HepG2 (cell line): ENCODE data around the gene BRMS1. TPM values are rescaled to one million over a fixed set of nuclear protein-coding genes. Genes with fewer than 3 reads are reported as not detected.

Experiments
- GABPB1 ChIP-seq: IDR thresholded peaks from 2 replicates; pipeline ENCODE4 v1.6.1; 2016; ENCODE audit warnings: mild to moderate bottlenecking, missing genetic modification reagents, moderate library complexity, missing compliant biosample characterization
- MYNN ChIP-seq: sonication (generic); formaldehyde crosslinking; IDR thresholded peaks from 2 replicates; pipeline ENCODE4 v1.4.0; 2020; ENCODE audit warnings: mild to moderate bottlenecking, low read depth, missing genetic modification reagents
- SMC3 ChIP-seq: IDR thresholded peaks from 2 replicates; pipeline ENCODE4 v1.6.1; 2011; ENCODE audit warnings: low read length, improper control_type of control experiment
- ZNF235 ChIP-seq: sonication (generic); formaldehyde crosslinking; IDR thresholded peaks from 2 replicates; pipeline ENCODE4 v1.8.1; 2023; ENCODE audit warnings: mild to moderate bottlenecking, missing genetic modification reagents, borderline replicate concordance
- polyA plus RNA-seq, 8 experiments: library from polyadenylated mRNA; depleted of rRNA in 3 of 8; stranded (reverse) in 7 of 8; unstranded in 1 of 8; fragments of >200 nt; fragmentation: Illumina TruSeq in 4 of 8; extraction: Trizol in 4 of 8; gene quantifications; 2 replicates each; pipeline versions ENCODE4 v1.2.1 to v1.2.3, GENCODE V29; 2011 to 2016; ENCODE audit warnings: low read depth in 4 of 8, missing spikeins in 1 of 8, mixed read lengths in 1 of 8; ENCODE audit not compliant: insufficient read depth in 1 of 8
- total RNA-seq, 5 experiments: library from RNA; depleted of rRNA; stranded (reverse); fragments of >200 nt; fragmentation: Illumina TruSeq; extraction: Trizol; gene quantifications; 2 replicates each; pipeline ENCODE4 v1.2.3, GENCODE V29; 2016; ENCODE audit warnings: low read depth in 1 of 5
- TF ChIP-seq, protein P1 (sequence below): sonication (generic); formaldehyde crosslinking; IDR thresholded peaks from 2 replicates; pipeline ENCODE4 v1.4.0; 2020; ENCODE audit warnings: missing genetic modification reagents
- TF ChIP-seq, protein P2 (sequence below): sonication (generic); formaldehyde crosslinking; IDR thresholded peaks from 2 replicates; pipeline ENCODE4 v1.5.0; 2020; ENCODE audit warnings: mild to moderate bottlenecking, missing genetic modification reagents, borderline replicate concordance
- TF ChIP-seq, protein P3 (sequence below): IDR thresholded peaks from 2 replicates; pipeline ENCODE4 v1.6.1; 2012; ENCODE audit warnings: low read length, improper control_type of control experiment
- TF ChIP-seq, protein P4 (sequence below): sonication (generic); formaldehyde crosslinking; IDR thresholded peaks from 2 replicates; pipeline ENCODE4 v1.4.0; 2020; ENCODE audit warnings: mild to moderate bottlenecking, missing genetic modification reagents
- TF ChIP-seq, protein P5 (sequence below): sonication (generic); formaldehyde crosslinking; IDR thresholded peaks from 2 replicates; pipeline ENCODE4 v1.5.0; 2020; ENCODE audit warnings: missing genetic modification reagents

Gene BRMS1
- total and polyA plus RNA-seq, 2 of the 13 experiments (the other 11 are each of a cell fraction or from before 2014, with no cell fraction given), result 15.8 to 55.7 TPM

- TF ChIP-seq MYNN (no peak), ZNF235 (CRISPR knock-in tag) (no peak), GABPB1 (peak; percentile 96), SMC3 (no peak; the same call in 1 of the 2 replicates)
- TF ChIP-seq, protein P1, sequence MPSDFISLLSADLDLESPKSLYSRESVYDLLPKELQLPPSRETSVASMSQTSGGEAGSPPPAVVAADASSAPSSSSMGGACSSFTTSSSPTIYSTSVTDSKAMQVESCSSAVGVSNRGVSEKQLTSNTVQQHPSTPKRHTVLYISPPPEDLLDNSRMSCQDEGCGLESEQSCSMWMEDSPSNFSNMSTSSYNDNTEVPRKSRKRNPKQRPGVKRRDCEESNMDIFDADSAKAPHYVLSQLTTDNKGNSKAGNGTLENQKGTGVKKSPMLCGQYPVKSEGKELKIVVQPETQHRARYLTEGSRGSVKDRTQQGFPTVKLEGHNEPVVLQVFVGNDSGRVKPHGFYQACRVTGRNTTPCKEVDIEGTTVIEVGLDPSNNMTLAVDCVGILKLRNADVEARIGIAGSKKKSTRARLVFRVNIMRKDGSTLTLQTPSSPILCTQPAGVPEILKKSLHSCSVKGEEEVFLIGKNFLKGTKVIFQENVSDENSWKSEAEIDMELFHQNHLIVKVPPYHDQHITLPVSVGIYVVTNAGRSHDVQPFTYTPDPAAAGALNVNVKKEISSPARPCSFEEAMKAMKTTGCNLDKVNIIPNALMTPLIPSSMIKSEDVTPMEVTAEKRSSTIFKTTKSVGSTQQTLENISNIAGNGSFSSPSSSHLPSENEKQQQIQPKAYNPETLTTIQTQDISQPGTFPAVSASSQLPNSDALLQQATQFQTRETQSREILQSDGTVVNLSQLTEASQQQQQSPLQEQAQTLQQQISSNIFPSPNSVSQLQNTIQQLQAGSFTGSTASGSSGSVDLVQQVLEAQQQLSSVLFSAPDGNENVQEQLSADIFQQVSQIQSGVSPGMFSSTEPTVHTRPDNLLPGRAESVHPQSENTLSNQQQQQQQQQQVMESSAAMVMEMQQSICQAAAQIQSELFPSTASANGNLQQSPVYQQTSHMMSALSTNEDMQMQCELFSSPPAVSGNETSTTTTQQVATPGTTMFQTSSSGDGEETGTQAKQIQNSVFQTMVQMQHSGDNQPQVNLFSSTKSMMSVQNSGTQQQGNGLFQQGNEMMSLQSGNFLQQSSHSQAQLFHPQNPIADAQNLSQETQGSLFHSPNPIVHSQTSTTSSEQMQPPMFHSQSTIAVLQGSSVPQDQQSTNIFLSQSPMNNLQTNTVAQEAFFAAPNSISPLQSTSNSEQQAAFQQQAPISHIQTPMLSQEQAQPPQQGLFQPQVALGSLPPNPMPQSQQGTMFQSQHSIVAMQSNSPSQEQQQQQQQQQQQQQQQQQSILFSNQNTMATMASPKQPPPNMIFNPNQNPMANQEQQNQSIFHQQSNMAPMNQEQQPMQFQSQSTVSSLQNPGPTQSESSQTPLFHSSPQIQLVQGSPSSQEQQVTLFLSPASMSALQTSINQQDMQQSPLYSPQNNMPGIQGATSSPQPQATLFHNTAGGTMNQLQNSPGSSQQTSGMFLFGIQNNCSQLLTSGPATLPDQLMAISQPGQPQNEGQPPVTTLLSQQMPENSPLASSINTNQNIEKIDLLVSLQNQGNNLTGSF (CRISPR knock-in tag), result no peak
- TF ChIP-seq, protein P2, sequence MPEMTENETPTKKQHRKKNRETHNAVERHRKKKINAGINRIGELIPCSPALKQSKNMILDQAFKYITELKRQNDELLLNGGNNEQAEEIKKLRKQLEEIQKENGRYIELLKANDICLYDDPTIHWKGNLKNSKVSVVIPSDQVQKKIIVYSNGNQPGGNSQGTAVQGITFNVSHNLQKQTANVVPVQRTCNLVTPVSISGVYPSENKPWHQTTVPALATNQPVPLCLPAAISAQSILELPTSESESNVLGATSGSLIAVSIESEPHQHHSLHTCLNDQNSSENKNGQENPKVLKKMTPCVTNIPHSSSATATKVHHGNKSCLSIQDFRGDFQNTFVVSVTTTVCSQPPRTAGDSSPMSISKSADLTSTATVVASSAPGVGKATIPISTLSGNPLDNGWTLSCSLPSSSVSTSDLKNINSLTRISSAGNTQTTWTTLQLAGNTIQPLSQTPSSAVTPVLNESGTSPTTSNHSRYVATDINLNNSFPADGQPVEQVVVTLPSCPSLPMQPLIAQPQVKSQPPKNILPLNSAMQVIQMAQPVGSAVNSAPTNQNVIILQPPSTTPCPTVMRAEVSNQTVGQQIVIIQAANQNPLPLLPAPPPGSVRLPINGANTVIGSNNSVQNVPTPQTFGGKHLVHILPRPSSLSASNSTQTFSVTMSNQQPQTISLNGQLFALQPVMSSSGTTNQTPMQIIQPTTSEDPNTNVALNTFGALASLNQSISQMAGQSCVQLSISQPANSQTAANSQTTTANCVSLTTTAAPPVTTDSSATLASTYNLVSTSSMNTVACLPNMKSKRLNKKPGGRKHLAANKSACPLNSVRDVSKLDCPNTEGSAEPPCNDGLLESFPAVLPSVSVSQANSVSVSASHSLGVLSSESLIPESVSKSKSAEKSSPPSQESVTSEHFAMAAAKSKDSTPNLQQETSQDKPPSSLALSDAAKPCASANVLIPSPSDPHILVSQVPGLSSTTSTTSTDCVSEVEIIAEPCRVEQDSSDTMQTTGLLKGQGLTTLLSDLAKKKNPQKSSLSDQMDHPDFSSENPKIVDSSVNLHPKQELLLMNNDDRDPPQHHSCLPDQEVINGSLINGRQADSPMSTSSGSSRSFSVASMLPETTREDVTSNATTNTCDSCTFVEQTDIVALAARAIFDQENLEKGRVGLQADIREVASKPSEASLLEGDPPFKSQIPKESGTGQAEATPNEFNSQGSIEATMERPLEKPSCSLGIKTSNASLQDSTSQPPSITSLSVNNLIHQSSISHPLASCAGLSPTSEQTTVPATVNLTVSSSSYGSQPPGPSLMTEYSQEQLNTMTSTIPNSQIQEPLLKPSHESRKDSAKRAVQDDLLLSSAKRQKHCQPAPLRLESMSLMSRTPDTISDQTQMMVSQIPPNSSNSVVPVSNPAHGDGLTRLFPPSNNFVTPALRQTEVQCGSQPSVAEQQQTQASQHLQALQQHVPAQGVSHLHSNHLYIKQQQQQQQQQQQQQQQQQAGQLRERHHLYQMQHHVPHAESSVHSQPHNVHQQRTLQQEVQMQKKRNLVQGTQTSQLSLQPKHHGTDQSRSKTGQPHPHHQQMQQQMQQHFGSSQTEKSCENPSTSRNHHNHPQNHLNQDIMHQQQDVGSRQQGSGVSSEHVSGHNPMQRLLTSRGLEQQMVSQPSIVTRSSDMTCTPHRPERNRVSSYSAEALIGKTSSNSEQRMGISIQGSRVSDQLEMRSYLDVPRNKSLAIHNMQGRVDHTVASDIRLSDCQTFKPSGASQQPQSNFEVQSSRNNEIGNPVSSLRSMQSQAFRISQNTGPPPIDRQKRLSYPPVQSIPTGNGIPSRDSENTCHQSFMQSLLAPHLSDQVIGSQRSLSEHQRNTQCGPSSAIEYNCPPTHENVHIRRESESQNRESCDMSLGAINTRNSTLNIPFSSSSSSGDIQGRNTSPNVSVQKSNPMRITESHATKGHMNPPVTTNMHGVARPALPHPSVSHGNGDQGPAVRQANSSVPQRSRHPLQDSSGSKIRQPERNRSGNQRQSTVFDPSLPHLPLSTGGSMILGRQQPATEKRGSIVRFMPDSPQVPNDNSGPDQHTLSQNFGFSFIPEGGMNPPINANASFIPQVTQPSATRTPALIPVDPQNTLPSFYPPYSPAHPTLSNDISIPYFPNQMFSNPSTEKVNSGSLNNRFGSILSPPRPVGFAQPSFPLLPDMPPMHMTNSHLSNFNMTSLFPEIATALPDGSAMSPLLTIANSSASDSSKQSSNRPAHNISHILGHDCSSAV (CRISPR knock-in tag), result no peak
- TF ChIP-seq, protein P3, sequence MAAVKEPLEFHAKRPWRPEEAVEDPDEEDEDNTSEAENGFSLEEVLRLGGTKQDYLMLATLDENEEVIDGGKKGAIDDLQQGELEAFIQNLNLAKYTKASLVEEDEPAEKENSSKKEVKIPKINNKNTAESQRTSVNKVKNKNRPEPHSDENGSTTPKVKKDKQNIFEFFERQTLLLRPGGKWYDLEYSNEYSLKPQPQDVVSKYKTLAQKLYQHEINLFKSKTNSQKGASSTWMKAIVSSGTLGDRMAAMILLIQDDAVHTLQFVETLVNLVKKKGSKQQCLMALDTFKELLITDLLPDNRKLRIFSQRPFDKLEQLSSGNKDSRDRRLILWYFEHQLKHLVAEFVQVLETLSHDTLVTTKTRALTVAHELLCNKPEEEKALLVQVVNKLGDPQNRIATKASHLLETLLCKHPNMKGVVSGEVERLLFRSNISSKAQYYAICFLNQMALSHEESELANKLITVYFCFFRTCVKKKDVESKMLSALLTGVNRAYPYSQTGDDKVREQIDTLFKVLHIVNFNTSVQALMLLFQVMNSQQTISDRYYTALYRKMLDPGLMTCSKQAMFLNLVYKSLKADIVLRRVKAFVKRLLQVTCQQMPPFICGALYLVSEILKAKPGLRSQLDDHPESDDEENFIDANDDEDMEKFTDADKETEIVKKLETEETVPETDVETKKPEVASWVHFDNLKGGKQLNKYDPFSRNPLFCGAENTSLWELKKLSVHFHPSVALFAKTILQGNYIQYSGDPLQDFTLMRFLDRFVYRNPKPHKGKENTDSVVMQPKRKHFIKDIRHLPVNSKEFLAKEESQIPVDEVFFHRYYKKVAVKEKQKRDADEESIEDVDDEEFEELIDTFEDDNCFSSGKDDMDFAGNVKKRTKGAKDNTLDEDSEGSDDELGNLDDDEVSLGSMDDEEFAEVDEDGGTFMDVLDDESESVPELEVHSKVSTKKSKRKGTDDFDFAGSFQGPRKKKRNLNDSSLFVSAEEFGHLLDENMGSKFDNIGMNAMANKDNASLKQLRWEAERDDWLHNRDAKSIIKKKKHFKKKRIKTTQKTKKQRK, result peak; percentile 31; the same call in 1 of the 2 replicates
- TF ChIP-seq, protein P4, sequence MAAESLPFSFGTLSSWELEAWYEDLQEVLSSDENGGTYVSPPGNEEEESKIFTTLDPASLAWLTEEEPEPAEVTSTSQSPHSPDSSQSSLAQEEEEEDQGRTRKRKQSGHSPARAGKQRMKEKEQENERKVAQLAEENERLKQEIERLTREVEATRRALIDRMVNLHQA (CRISPR knock-in tag), result no peak
- TF ChIP-seq, protein P5, sequence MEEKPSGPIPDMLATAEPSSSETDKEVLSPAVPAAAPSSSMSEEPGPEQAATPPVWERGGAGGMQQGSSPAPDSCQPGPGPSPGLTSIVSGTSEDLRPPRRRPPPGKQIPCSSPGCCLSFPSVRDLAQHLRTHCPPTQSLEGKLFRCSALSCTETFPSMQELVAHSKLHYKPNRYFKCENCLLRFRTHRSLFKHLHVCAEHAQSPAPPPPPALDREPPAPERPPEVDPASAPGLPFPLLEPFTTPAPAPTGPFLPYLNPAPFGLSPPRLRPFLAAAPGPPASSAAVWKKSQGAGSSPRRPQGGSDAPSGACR (CRISPR knock-in tag), result 0 out of 2 replicates have a peak, but pooled peaks have one; percentile 35
Observed at GRCh38 chr11:66288671-66289547, 56.0 kb downstream of the BRMS1 start, which contains the start of gene YIF1A (continued).
